SK-N-SH (cell line): ENCODE data around the gene AGMO. TPM values are rescaled to one million over a fixed set of nuclear protein-coding genes. Genes with fewer than 3 reads are reported as not detected.

ENCODE experiments used
- CTCF ChIA-PET: fragments of 300-600, 350-600 bp; formaldehyde crosslinking; extraction: SDS; loops from one replicate; lab custom pipeline; 2021; lab: Yijun Ruan, JAX
- POLR2A ChIA-PET: fragments of 350-600 bp; sonication (Branson Sonifier 250); formaldehyde crosslinking; extraction: SDS; loops from one replicate; lab custom pipeline; 2020; ENCODE audit warnings: antibody characterized with exemption, inconsistent platforms; lab: Yijun Ruan, JAX
- DNase-seq: peaks from one replicate; pipeline ENCODE4 v3.0.0; 2012
- H2AFZ ChIP-seq: fragments of 200-600 bp; sonication (generic); 2 replicates; pipeline ENCODE4 v1.8.1; 2016; ENCODE audit warnings: antibody characterized with exemption, mild to moderate bottlenecking, low read depth
- H3F3A ChIP-seq: fragments of 200-600 bp; sonication (generic); replicated peaks from 2 replicates; pipeline ENCODE3; 2016; ENCODE audit warnings: antibody characterized with exemption, mild to moderate bottlenecking; ENCODE audit not compliant: insufficient read depth
- H3K27ac ChIP-seq, 2 experiments: fragments of 200-500 bp in 1 of 2; fragments of 200-600 bp in 1 of 2; sonication (Bioruptor generic) in 1 of 2; sonication (generic), shearing (Covaris generic) in 1 of 2; 2 replicates each; pipeline versions ENCODE4 v1.5.1 to v1.6.1; 2014 to 2016; ENCODE audit warnings: low read depth in 2 of 2, inconsistent platforms in 1 of 2, low read length in 1 of 2, mild to moderate bottlenecking in 1 of 2, mixed read lengths in 1 of 2
- H3K27me3 ChIP-seq: fragments of 200-600 bp; sonication (generic), shearing (Covaris generic); 2 replicates; pipeline ENCODE4 v1.6.1; 2016; ENCODE audit warnings: mixed run types; ENCODE audit not compliant: insufficient read depth
- H3K36me3 ChIP-seq, 2 experiments: fragments of 200-500 bp in 1 of 2; fragments of 200-600 bp in 1 of 2; sonication (Bioruptor generic) in 1 of 2; sonication (generic) in 1 of 2; replicated peaks in 1 of 2; 2 replicates each; pipeline versions ENCODE3 to v1.5.1; 2014 to 2016; ENCODE audit warnings: low read length in 1 of 2, mild to moderate bottlenecking in 1 of 2; ENCODE audit not compliant: insufficient read depth in 2 of 2, control insufficient read depth in 1 of 2
- H3K4me1 ChIP-seq, 2 experiments: fragments of 200-500 bp in 1 of 2; fragments of 200-600 bp in 1 of 2; sonication (Bioruptor generic) in 1 of 2; sonication (generic), shearing (Covaris generic) in 1 of 2; 2 replicates each; pipeline versions ENCODE4 v1.5.1 to v1.6.1; 2014 to 2016; ENCODE audit warnings: low read depth in 1 of 2, low read length in 1 of 2, mixed run types in 1 of 2; ENCODE audit not compliant: insufficient read depth in 2 of 2, control insufficient read depth in 1 of 2
- H3K4me2 ChIP-seq: fragments of 200-600 bp; sonication (generic), shearing (Covaris generic); 2 replicates; pipeline ENCODE4 v1.6.1; 2017; ENCODE audit warnings: mixed run types
- H3K4me3 ChIP-seq, 2 experiments: fragments of 200-500 bp in 1 of 2; fragments of 200-600 bp in 1 of 2; sonication (Bioruptor generic) in 1 of 2; sonication (generic), shearing (Covaris generic) in 1 of 2; 2 replicates each; pipeline versions ENCODE4 v1.5.1 to v1.8.1; 2014 to 2016; ENCODE audit warnings: low read depth in 2 of 2, inconsistent platforms in 1 of 2, low read length in 1 of 2, mild to moderate bottlenecking in 1 of 2, mixed read lengths in 1 of 2, moderate library complexity in 1 of 2
- H3K79me2 ChIP-seq: fragments of 200-600 bp; sonication (generic); 2 replicates; pipeline ENCODE4 v1.8.1; 2017; ENCODE audit warnings: mild to moderate bottlenecking; ENCODE audit not compliant: insufficient read depth
- H3K9ac ChIP-seq: fragments of 200-600 bp; sonication (generic); 2 replicates; pipeline ENCODE4 v1.6.1; 2017; ENCODE audit warnings: mixed run types
- H3K9me2 ChIP-seq: fragments of 200-600 bp; sonication (generic); 2 replicates; pipeline ENCODE4 v1.6.1; 2017; ENCODE audit warnings: mixed run types
- H3K9me3 ChIP-seq: fragments of 200-600 bp; sonication (generic); 2 replicates; pipeline ENCODE4 v1.6.1; 2017; ENCODE audit warnings: mixed run types, mild to moderate bottlenecking, moderate library complexity
- H4K20me1 ChIP-seq: fragments of 200-600 bp; sonication (generic); 2 replicates; pipeline ENCODE4 v1.6.1; 2017; ENCODE audit warnings: mild to moderate bottlenecking, mixed run types; ENCODE audit not compliant: insufficient read depth
- CHD2 ChIP-seq: fragments of 150-350 bp; IDR thresholded peaks from 2 replicates; pipeline ENCODE4 v1.6.1; 2018; ENCODE audit warnings: low read length; ENCODE audit not compliant: partially characterized antibody
- CTCF ChIP-seq: fragments of 200-600 bp; sonication (generic); IDR thresholded peaks from 2 replicates; pipeline ENCODE4 v1.6.1; 2017; ENCODE audit warnings: antibody characterized with exemption, mild to moderate bottlenecking, moderate library complexity
- EZH2phosphoT487 ChIP-seq: fragments of 200-600 bp; sonication (generic); IDR thresholded peaks from 2 replicates; pipeline ENCODE4 v1.6.1; 2017; ENCODE audit warnings: low read depth, mixed run types, mild to moderate bottlenecking, antibody characterized with exemption, moderate library complexity, borderline replicate concordance
- FOXJ3 ChIP-seq: sonication (generic); formaldehyde crosslinking; IDR thresholded peaks from 2 replicates; pipeline ENCODE4 v1.5.1; 2020; ENCODE audit warnings: mild to moderate bottlenecking, missing genetic modification reagents
- FOXM1 ChIP-seq: IDR thresholded peaks from 2 replicates; pipeline ENCODE4 v1.4.0; 2012; ENCODE audit warnings: low read depth, mild to moderate bottlenecking
- MAX ChIP-seq: IDR thresholded peaks from 2 replicates; pipeline ENCODE4 v1.4.0; 2012; ENCODE audit warnings: low read depth
- NRF1 ChIP-seq: IDR thresholded peaks from 2 replicates; pipeline ENCODE4 v1.6.1; 2012; ENCODE audit warnings: low read depth, mild to moderate bottlenecking, low read length
- RAD21 ChIP-seq: IDR thresholded peaks from 2 replicates; pipeline ENCODE4 v1.6.1; 2012; ENCODE audit warnings: mild to moderate bottlenecking, low read length
- RCOR1 ChIP-seq: fragments of 150-350 bp; IDR thresholded peaks from 2 replicates; pipeline ENCODE4 v1.6.1; 2017; ENCODE audit warnings: antibody characterized with exemption, low read length
- REST ChIP-seq: IDR thresholded peaks from 2 replicates; pipeline ENCODE4 v1.6.1; 2012; ENCODE audit warnings: mild to moderate bottlenecking, low read depth, low read length, moderate library complexity
- RFX5 ChIP-seq: IDR thresholded peaks from 2 replicates; pipeline ENCODE4 v1.6.1; 2012; ENCODE audit warnings: mild to moderate bottlenecking, improper control_type of control experiment, low read length
- RXRA ChIP-seq: IDR thresholded peaks from 2 replicates; pipeline ENCODE4 v1.4.0; 2012; ENCODE audit warnings: low read depth, mild to moderate bottlenecking, borderline replicate concordance
- TCF12 ChIP-seq: IDR thresholded peaks from 2 replicates; pipeline ENCODE4 v1.4.0; 2012
- TEAD4 ChIP-seq: IDR thresholded peaks from 2 replicates; pipeline ENCODE4 v1.4.0; 2012; ENCODE audit warnings: mild to moderate bottlenecking, borderline replicate concordance; ENCODE audit not compliant: insufficient read depth
- ZBTB33 ChIP-seq: IDR thresholded peaks from 2 replicates; pipeline ENCODE4 v1.4.0; 2012; ENCODE audit warnings: low read depth, borderline replicate concordance
- WGBS: methylation state at CpG from one replicate; pipeline ENCODE4 v1.1.6; 2017; ENCODE audit warnings: low lambda C conversion rate; 5-methylcytosine and 5-hydroxymethylcytosine counted together
- polyA plus RNA-seq, 3 experiments: library from polyadenylated mRNA; depleted of rRNA; stranded (reverse); fragments of >200 nt; gene quantifications; 2 replicates each; pipeline ENCODE4 v1.2.3, GENCODE V29; 2012

The AGMO gene
- polyA plus RNA-seq, 1 of the 3 experiments (the other 2 are of a cell fraction) = 0.05 TPM

GRCh38 chr7:15248514-15248913, 313.3 kb downstream of the AGMO start:
- ChIA-PET POLR2A (no interaction called here), CTCF (interaction anchor here (1.9 kb wide), 1 partner anchor 8 kb away, joined by 6 read pairs; no protein-coding TSS in a partner anchor)
- Histone ChIP-seq H2AFZ (no peak overlapping the region; the same call in 1 of the 2 replicates), H3K4me3 (no peak overlapping the region), H3K9me2 (no peaks in the 10 kb centered on the region), H3K27me3 (no peaks in the 10 kb centered on the region), H3K9ac (no peak overlapping the region), H3K4me1 (no peaks in the 10 kb centered on the region), H3K27ac (no peak overlapping the region), H3K79me2 (no peaks in the 10 kb centered on the region), H3K9me3 (0 out of 2 replicates have a peak, but pooled peaks cover 3% of the 10 kb centered on the region), H3K36me3 (no peaks in the 10 kb centered on the region), H4K20me1 (no peaks in the 10 kb centered on the region), H3F3A (no peaks in the 10 kb centered on the region), H3K4me2 (no peak overlapping the region)
- no peak for DNase-seq
- TF ChIP-seq CHD2 (no peak), REST (no peak), RAD21 (no peak), FOXM1 (no peak), FOXJ3 (no peak), CTCF (no peak), MAX (no peak), TCF12 (no peak), NRF1 (no peak), RFX5 (no peak), RXRA (no peak), TEAD4 (no peak), ZBTB33 (no peak), EZH2phosphoT487 (no peak), RCOR1 (no peak)
- 41% methylated on average over 2 of the region's 2 CpGs for WGBS
